T-helper 2 cell (primary cell): Measurements from ENCODE around the gene TRIM40.
A peak's percentile ranks its signal among the peaks of the same experiment; 100 is the strongest.

Source experiments
- DNase-seq, 5 experiments: peaks; one replicate each; pipeline versions ENCODE4 v3.0.0 to v3.0.0-alpha.2; 2012 to 2022

The TRIM40 gene

DNA sequence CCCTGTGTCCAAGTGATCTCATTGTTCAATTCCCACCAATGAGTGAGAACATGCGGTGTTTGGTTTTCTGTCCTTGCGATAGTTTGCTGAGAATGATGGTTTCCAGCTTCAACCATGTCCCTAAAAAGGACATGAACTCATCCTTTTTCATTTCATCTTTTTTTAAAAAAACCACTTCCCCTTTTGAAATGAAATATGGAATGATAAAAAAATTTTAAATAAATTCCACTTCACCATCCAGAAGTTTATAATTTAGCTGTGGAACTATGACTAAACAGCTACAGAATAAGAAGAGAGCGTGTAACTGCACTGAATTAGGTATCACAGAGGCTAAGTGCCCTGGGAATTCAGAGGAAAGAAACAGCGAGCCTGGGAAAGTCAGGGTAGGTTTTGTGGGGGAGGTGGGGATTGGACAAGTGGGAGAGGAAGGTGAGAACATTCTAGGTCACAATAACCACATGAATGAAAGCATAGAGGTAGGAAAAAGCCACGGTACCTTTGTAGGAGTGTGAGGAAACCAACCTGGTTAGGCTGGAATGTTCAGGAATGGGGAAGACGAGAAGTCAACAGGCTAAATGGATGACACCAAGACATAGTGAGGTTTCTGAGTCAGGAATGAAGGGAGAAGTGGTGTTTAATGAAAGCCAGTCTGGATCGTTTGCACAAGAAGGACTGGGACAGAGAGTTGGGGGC is 14.1 kb downstream of the TRIM40 start:
- no peak for DNase-seq

DNA sequence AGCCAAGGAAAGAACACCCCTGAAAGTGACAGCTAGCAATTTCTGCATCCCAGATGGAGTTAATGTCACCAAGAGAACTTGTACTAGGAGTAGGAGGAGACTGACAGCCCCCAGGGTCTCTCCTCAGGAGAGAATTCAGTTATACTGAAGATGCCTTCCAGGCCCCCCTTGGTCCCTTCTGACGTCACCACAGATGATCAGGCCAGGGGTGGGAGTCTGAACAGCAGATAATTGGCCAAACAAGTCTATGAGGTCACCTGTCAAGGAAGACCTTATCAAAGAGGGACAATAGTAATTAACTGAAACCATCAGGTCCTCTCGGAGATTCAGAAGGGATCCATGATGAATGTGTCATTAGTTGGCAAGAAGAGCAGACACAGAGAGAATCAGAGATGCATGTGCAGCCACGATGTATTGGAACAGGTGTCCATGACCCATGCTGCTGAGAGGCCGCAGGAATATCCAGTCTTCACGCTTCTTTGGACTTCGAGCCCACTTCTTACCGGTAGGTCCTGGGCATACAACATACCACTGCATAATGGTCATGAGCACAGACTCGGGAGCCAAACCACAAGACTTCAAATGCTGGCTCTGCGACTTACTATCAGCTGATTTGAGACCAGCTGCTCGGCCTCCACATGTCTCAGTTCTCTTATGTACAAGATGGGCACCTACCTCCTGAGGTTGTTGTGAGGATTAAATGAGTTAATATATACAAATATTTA is 14.9 kb downstream of the TRIM40 start:
- no peak for DNase-seq

DNA sequence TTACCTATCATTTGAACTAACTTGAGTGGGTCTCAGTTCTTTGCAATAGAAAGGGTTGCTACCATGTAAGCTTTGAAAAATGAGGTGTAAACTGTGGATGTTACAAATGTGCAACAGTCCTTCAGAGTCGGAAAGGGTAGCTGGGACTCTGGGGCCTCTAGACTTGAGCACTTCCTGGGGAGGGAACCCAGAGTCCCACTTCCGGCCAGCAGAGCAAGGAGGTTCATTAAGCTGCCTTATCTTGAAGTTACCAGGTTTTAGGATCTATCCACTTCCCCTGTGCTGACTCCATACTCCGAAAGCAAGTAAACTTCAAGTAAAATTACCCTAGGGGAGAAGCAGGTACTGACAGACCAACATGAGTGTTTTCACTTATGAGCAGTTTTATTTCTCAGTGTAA is 15.6 kb downstream of the TRIM40 start:
- DNase-seq, result no peak

DNA sequence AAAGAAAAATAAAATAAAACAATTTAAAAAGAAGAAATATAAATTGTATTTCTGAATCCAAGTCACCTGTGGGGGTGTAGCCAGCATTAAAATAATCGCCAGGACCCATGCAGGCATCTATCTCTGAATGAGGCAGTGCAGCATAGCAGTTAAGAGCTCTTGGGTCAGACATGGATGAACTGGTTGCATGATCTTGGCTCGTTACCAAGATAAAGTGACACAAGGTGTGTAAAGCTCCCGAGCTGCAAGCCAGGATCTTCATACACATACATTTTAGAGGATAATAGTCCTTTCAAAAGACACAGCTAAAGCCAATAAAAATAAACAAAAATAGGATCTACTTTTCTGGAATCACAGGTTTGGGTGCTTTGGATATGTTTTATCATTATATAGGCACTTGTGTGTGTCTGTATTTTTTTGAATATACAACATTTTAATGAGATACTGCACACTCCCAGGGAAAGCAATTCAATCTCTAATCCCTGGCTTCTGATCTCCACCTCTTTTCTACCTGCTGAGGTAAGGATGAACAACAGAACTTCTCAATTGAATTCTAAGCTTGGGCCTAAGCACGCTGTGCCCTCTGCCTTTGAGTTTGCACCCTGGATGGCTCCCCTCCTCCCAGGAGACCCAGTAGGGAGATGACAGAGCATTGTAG is 16.2 kb downstream of the TRIM40 start:
- DNase-seq, result no peak

DNA sequence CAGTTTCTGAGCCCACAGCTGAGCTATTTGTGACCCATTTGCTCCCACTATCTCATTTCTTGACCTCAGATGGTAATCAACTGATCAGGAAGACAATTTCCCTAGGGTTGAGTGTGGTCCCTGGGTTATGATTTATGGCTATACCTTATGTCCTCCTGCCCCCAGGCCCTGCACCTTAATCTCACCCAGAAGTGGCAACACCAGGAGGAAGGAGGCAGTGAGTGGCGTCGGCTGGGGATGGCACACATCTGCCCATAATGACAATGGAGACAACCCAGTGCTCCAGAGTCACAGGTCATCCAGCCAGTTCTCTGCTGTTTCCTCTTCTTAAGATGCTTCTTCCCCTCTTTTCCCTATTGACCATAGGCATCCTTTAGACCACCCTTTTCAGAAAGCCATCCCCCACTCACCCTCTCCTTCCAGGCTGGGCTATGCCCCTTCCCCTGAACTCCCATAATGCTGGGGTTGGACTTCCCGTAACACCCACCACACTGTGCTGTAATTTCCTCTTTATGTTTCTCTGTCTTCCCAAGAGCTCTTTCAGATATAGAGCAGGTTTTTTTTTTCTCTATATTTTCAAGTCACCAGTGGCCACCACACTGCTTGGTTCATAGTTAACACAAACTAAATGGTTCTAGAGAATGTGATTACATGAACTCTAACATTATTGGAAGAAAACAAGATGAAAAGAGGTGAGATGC is 17.1 kb downstream of the TRIM40 start:
- DNase-seq, result no peak

DNA sequence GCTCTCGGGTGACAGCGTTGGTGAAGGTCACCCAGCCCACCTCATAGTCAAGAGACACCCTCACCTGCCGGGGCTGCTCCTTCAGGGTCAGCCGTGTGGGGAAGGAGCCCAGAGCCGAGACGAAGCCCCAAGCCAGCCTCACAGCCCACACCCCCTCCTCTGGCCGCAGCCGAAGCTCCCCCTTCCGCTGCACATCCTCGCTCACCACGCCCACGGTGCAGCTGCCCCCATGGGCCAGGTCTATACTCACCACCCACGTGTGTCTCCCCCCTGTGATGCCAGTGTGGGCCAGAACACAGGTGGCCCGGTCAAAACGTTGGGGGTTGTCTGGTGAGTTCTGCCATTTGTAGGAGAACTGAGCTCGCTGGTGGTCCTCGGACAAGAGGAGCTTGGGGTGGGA is 18.1 kb downstream of the TRIM40 start:
- DNase-seq, result no peak

DNA sequence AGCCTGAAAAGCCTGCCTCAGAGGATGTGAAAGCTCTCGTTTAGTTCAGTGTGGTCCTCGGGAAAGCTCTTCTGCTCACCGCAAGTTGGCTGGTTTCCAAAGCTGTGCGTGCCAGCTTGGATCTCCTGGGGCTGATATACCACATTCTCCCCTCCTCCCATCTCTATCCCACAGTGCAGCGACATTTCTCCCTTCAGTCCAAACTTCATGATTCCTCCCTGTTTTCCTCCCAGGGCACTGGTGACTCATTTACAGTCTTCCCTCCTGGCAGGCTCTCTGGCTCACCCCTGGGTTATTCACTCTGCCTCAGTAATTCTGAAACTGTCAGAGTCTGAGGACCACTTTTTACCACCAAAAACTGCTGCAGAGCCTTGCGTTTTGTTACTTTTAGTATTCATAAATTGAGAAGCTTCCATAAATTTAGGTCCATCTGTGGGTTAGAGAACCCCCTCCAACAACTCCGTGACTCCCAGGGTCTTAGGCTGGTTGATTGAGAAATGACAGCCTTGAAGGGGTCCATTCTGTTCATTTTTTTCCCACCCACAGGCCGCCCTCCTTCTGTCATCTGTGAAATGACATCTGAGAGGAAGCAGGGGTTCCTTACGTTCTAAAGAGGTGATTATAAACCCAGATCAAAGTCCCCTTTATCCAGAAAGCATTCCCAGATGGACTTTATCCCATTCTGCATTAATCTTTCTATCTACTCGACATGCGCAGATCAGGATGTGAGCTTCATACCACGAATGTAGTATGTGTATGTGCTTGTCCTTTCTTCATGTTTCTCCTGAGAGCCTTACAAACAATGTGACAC is 19.0 kb downstream of the TRIM40 start:
- no peak for DNase-seq

DNA sequence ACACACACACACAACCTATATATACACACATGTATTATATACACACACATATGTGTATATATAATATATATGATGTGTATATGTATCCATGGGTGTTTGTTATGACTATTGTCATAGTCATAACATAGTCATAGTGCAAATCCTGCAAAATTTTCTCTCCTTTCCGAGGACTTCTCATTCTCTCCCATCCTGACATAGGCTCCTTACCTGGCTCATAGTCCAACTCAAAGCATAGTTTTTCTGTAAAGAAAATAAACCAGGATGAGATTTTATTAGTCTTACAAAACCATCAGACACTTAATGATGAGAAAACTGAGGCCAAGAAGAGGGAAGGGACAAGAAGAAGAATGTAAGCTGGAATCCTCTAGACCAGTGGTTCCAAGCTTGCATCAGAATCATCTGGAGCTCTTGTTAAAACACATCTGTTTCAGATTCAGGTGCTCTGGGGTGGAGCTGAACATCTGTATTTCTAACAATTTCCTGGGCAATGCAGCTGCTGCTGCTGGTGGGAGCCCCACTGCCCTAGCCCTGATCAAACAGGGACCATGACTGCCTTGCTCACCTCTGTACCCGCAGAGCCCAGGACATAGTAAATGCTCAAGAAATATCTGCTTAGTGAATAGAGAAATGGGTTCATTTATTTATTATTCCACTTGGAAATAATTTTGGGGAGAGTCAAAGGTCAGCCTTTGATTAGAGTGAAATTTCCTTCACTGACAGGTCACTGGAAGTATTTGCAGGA is 19.8 kb downstream of the TRIM40 start:
- DNase-seq, result no peak

DNA sequence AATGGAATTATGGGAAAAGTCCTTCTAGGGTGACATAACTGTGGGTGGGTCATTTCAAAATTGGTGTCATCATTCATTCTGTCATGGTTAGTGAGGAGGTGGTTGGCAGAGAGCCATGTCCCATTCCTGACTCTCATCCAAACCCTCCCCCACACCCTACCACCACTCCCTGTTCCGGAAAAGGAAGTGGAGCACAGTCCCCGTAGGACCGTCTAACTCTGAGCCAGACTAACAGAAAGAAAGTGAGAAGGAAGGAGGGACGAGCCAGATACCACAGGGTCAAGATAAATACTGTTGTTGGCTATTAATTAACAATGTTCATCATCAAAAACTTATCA is 20.3 kb downstream of the TRIM40 start:
- DNase-seq, result no peak

DNA sequence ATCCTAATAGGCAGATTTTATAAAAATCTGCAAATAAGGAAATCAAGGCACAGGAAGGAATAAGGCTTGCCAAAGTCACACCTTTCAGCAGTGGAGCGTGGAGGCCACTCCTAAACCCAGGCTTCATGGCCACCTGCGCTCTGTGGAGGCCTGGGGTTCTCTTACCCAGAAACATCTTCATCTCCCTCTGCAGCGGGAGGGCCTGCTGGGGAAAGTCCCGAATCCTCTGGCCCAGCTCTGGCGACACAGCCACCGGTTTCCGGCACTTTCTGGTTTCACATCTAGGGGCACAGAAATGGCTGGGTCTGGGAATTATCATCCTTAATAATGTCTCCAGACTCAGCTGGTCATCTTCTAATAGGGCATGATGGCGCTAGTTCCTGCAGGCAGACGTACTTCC is 20.8 kb downstream of the TRIM40 start:
- DNase-seq, result no peak

DNA sequence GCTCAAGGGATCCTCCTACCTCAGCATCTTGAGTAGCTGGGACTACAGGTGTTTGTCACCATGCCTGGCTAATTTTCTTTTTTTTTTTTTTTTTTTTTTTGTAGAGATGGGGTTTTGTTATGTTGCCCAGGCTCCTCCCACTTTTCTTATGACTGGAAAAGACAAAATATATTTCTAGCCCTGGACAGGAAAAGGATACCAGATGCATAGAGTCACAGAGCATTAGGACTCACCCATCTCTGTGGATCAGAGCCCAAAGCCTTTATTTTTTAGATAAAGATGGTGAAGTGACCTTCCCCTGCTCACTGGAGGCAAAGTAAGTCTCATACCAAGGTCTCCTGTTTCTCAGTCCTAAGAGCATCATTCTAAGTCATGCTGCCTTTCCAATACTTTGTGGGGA is 21.6 kb downstream of the TRIM40 start:
- DNase-seq, result no peak

DNA sequence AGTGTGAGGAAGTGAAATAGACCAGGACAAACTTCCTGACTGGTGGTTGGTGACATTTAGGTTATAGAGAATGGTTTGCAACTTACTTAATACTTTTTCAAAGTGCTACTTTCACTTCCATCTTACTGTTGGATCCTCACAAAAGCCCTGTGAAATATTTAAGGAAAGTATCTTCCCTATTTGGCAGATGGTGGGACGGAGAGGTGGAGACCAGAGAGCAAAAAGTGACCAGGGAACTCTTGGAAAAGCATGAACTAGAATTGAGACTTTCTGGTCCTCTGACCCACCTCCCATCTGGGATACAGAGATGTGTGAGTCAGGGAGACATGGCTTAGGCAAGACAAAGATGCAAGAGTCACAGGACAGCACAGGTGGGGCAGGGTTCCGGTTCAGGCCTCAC is 22.1 kb downstream of the TRIM40 start:
- DNase-seq, result no peak

DNA sequence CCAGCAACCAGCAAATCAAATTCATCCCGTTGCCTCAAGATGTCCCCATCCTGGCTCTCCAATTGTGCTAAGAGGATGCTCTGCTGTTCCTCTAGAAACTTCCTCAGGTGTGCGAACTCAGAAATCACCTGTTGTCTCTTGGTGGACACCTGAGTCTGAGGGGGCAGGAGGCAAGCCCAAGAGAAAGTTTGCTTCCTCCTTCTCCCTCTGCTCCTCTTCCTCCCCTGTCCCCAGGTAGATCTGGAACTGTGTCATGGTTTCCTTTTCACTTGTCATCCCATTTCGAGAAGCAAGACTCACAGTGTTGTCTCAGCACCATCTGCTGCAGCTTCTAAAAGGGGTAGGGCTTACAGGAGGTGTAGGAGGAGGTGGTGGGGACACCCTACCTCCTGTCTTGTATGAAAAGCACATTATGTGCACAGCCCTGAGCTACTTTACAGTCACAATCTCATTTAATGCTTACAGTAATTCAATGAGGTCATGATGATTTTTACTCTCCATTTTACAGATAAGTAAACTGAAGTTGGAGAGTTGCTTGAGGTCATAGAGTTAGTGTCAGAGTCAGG is 22.6 kb downstream of the TRIM40 start:
- peak in 1 of 5 experiments; percentile 17 for DNase-seq

DNA sequence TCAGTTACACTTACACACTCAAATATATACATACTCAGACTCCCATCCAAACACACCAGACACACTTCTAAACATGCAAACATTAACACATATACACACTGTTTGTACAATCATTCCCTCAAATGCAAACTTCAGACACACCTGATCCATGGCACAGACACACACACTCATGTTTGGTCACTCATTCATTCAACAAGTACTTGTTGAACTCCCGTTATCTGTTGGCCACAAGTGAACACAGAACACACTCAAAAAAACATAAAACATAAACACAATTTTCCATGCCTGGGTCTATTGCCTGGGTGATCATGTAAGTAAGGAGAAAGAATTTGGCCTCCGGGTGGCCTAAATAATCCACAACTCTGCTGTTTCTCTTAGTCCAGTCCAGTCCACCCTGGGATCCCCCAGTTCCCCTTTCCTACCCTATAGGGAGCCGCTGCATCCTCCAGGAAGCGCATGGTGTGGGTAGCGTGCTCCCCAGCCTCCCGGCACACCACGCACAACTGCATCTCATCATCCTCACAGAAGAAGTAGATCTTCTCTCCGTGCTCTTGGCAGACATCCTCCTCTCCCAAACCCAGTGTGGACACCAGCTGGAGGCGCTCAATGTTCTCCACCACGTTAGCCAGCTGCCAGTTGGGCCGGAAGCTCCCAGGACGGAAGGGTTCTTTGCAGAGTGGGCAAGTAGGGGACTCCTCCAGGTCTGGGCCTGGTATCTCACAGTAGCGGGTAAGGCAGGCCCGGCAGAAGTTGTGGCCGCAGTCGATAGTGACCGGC is 24.3 kb downstream of the TRIM40 start:
- no peak for DNase-seq

DNA sequence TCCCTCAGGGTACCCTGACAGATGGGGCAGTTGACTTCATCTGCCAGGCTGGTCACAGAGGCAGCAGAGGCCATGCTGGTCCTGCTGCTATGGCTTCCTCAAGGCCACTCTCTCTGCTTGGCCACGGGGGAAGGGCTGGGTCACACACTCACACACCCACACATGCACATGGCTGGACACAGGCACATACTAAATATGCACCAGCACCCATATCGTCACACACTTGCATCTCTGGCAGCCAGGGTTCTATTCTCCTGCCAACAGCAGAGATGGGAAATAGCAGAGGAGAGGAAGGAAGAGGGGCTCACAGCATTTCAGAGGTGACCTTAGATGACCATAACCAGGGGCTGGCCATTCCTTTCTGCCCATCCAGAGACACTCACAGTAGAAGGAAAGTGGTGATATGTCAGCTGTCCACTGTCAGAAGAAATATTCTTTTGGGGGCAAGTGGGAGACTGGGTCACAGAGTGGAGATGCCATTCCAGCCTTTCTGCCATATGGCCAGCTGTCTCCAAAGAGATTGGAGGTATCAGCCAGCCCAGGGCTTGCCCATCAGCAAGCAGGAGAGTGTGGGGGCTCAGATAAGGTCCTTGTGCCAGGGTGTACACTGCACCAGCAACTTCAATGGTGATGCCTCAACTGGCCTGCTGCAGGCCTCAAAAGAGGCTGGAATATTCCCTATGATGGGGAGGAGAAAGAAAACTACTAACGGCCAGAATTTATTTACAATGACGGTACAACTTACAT is 25.0 kb downstream of the TRIM40 start, which contains the start of gene TRIM10:
TRIM10 (minus strand) TSS at position 427 of the 747 bp plus-strand sequence; CDS start at position 74, 353 bp downstream.
- no peak for DNase-seq

DNA sequence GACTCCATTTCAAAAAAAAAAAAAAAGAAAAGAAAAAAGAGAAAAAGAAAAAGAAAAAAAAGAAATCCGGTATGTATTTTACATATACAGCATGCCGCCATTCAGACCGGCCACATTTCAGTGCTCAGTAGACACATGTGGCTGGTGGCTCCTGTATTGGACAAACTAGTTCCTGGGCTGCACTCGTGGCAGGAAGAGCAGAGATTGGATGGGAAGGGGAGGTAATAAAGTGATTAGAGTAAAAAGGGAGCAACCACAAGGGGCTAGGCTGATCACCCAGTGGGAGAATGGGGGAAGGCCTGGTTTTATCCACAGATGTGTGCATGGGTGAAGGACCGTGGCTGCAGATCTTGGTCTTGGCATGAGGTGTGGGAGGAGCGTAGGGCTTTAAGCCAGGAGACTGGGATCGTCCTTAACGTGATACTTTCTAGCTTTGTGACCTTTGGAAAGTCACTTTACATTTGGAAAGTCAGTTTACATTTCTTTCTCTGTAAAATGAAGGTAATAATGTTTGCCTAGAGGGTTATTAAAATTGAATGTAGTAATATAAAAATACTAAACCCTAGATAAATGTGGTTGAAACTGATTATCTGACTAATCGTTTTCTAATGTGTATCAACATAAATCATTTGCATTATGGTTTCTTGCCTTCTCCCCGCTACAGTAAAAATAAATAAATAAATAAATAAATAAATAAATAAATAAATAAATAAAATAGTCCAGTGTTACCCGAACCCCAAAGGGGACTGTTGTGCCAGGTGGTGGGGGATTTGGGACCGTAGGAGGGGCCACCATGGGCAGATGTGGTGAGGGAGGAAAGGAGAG is 26.5 kb downstream of the TRIM40 start:
- no peak for DNase-seq

DNA sequence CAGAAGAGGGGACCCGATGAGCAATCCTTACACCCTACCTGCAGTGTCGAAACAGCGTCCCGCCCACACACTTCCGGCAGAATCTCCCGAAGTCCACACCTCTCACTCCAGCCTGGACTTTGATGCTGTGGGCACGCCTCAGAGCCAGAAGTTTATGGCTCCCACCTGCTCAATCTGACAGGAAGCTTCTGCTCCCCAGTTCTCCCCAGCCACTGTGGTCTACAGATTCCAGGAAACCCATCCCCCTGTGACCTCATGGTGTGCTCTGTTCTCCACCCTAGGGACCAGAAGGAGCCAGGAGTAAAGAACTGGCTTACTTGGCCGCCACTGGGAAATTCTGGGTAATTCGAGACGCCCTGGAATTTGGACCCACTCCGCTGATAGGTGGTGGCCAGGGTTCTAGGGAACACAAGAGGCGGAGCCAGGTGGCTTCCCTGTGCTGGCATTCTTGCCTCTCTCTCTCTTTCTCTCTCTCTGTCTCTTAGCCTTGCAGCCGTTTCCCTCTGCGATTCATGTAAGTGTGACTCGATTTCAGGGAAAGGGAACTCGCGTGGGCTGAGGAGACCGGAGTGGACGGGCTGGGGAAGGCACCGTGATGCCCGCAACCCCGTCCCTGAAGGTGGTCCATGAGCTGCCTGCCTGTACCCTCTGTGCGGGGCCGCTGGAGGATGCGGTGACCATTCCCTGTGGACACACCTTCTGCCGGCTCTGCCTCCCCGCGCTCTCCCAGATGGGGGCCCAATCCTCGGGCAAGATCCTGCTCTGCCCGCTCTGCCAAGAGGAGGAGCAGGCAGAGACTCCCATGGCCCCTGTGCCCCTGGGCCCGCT is 27.4 kb downstream of the TRIM40 start, which contains the start of gene TRIM15:
TRIM15 (plus strand) TSS at position 457 of the 828 bp plus-strand sequence; CDS start at position 596, 139 bp downstream.
- DNase-seq, result peak in 2 of 5 experiments; percentile 17 to 18
